Mucosa of descending colon (tissue), 3 donors: ENCODE data around the gene NES. TPM values are rescaled to one million over a fixed set of nuclear protein-coding genes. Genes with fewer than 3 reads are reported as not detected.

Experiments used
- ATAC-seq: fragments of 200-7000 bp; cut with Tn5 transposase; one replicate; pipeline ENCODE4 v1.9.1; 2020; ENCODE audit warnings: mild to moderate bottlenecking, moderate library complexity
- DNase-seq, 3 donors: peaks; one replicate each; pipeline ENCODE4 v3.0.0-alpha.2; 2020
- H3K36me3 ChIP-seq: fragments of 200-600 bp; one replicate; pipeline ENCODE4 v1.8.0; 2021; ENCODE audit warnings: low read depth, mild to moderate bottlenecking
- H3K4me1 ChIP-seq: fragments of 200-600 bp; one replicate; pipeline ENCODE4 v1.8.0; 2021; ENCODE audit warnings: low read depth, mild to moderate bottlenecking
- H3K4me3 ChIP-seq: fragments of 200-600 bp; one replicate; pipeline ENCODE4 v1.8.0; 2021; ENCODE audit warnings: mild to moderate bottlenecking
- H3K9me3 ChIP-seq: fragments of 200-600 bp; one replicate; pipeline ENCODE4 v1.8.0; 2021; ENCODE audit warnings: mild to moderate bottlenecking
- intact Hi-C, 2 donors: fragments of 100-400 bp; cut with DNase I in 1 of 2; cut with micrococcal nuclease in 1 of 2; formaldehyde crosslinking; loops; one replicate each; pipeline versions ENCODE4 v1.11.0 to v1.11.1; 2022; cut with DNase I, micrococcal nuclease
- total RNA-seq, 3 donors: library from RNA; stranded (reverse); fragmentation: NEBNext Ultra II Directional in 2 of 3; extraction: Animal tissue kit (Norgen Biotek cat#: 25700) in 2 of 3; gene quantifications; one replicate each; pipeline versions ENCODE4 v1.2.1 to v1.2.4, GENCODE V29; 2021 to 2023
- TF ChIP-seq, protein P1 (sequence below): fragments of 200-600 bp; IDR thresholded peaks from one replicate; pipeline ENCODE4 v1.8.0; 2022; ENCODE audit warnings: antibody characterized with exemption, mild to moderate bottlenecking
- donor health status: DM: no; HTN: no; CAD: no; lungs with moderate emphysema.
- donor health status: DM: no; HTN: no; CAD: no.
- donor health status: DM: no; HTN: yes; CAD: no.

NES gene
- total RNA-seq, 3 donors from 2014 or later, result 3.0 to 11.4 (median 6.4) TPM

DNA sequence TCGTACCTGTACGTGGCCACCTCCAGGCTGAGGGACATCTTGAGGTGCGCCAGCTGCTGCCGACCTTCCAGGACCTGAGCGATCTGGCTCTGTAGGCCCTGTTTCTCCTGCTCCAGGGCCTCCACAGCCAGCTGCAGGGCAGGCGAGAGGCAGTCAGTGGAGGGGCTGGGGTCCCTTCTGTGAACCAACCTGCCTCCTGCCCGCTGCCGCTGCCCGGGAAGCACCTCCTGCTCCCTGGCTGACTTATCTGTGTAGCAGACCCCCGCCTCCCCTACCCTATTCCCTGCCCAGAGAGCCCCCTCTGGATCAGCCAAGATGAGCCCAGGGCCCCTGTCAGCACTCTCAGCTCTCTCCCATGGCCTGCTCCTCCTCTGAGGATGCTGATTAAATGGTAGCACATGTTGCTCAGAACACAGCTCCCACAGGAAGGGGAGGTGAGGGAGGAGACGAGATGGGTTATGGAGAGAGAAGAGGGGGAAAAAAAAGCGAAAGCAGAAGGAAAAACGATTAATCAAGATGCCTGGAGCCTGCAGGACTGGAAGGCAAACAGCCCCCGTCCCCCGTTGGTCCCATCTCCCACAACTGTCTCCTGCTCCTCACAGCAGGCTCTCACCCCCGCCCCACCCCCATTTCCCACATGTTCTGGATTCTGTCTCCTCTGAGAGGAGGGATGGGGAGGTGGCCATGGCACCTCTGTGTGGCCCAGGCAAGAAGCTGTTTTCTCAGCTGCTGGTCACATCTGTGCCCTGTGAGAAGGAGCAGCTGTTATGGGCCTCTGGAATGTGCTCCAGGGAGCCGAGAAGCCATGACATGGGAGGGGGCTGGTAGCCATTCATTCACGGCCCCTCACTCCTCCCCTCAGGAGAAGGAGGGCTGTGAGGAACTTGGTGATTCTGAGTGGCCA lies 1.7 kb downstream of the NES start:
- TF ChIP-seq, protein P1, sequence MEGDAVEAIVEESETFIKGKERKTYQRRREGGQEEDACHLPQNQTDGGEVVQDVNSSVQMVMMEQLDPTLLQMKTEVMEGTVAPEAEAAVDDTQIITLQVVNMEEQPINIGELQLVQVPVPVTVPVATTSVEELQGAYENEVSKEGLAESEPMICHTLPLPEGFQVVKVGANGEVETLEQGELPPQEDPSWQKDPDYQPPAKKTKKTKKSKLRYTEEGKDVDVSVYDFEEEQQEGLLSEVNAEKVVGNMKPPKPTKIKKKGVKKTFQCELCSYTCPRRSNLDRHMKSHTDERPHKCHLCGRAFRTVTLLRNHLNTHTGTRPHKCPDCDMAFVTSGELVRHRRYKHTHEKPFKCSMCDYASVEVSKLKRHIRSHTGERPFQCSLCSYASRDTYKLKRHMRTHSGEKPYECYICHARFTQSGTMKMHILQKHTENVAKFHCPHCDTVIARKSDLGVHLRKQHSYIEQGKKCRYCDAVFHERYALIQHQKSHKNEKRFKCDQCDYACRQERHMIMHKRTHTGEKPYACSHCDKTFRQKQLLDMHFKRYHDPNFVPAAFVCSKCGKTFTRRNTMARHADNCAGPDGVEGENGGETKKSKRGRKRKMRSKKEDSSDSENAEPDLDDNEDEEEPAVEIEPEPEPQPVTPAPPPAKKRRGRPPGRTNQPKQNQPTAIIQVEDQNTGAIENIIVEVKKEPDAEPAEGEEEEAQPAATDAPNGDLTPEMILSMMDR, result no peak
- DNase-seq (no peak), ATAC-seq (no peak)

DNA sequence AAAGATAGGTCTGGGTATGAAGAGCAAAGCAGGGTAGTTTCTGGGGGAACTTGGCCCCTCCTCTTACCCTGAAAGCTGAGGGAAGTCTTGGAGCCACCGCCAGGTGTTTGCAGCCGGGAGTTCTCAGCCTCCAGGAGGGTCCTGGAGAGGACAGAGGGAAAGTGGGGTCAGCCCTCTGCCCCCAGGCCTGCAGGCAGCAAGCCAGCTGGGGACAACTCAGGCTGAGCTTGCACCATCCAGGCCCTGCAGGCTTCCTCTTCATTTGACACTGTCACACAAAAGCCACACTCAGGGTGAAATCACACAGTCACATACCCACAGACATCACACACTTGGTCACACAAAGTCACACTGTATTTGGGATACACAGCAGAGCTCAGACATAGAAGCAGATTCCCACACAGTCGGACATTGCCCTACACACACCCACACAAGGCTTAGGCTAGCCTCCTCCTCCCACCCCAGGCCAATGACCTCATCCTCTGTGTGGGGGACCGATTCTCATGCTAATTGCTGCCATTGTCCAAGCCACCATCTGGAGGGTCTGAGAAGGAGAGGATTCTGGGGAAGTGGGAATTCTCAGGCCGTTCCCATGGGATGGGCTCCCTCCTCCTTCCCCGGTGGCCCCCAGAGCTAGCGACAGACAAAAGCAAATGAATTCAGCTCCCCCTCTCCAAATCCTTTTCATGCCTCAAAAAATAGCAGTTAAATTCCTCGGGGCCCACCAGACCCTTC lies 3.7 kb downstream of the NES start:
- no peak for DNase-seq
- ATAC-seq, result no peak
- TF ChIP-seq, protein P1, result no peak
- Histone ChIP-seq H3K36me3 (no peaks in the 10 kb centered on the region), H3K4me1 (peaks cover 7% of the 10 kb centered on the region), H3K4me3 (no peak overlapping the region), H3K9me3 (no peaks in the 10 kb centered on the region)
- intact Hi-C loops, result no loop called here

More for the DNA sequence above, 1.7 kb downstream of the NES start:
- Histone ChIP-seq H3K4me1 (peaks cover 7% of the 10 kb centered on the region), H3K36me3 (no peaks in the 10 kb centered on the region), H3K9me3 (no peaks in the 10 kb centered on the region), H3K4me3 (no peak overlapping the region)
- intact Hi-C loops, result no loop called here

DNA sequence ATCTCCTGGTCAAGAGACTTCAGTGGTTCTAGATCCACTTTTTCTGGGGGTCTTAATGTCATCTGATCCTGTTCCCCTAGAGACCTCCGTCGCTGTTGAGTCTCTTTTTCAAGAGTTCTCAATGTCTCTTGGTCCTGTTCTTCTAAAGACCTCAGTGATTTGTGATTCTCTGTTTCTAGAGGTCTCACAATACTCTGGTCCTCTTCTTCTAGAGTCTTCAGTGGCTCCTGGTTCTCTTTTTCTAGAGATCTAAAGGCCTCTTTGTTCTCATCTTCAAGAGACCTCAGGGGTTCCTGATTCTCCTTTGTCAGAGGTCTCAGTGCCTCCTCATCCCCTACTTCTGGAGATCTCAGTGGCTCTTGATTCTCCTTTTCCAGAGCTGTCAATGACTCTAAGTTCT lies 5.4 kb downstream of the NES start:
- H3K36me3 ChIP-seq, result no peaks in the 10 kb centered on the region
- no peak for DNase-seq
- intact Hi-C loops, result no loop called here
- TF ChIP-seq, protein P1, result no peak
- no peak overlapping the region for H3K4me3 ChIP-seq
- no peak for ATAC-seq
- H3K4me1 ChIP-seq, result peaks cover 4% of the 10 kb centered on the region
- no peaks in the 10 kb centered on the region for H3K9me3 ChIP-seq

DNA sequence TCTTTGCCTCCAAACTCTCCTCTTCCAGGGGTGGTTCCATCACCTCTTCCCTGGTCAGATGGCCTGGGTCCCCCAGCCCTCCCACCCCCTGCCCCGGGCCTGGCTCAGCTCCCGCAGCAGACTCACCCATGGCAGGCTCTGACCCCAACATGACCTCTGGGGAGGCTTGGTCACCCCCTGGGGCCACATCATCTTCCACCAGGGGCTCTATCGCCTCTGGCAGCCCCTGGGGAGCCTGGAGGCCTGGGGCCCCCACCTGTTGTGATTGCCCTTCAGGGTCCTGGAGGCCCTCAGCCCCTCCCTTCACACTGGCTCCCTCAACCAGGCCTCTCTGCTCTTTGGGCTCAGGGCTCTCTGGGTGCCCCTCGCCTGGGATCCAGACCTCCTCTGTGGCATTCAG lies 6.4 kb downstream of the NES start:
- intact Hi-C loops, result no loop called here
- Histone ChIP-seq H3K4me1 (no peaks in the 10 kb centered on the region), H3K36me3 (no peaks in the 10 kb centered on the region), H3K4me3 (no peak overlapping the region), H3K9me3 (no peaks in the 10 kb centered on the region)
- TF ChIP-seq, protein P1, result no peak
- ATAC-seq (no peak), DNase-seq (no peak)

DNA sequence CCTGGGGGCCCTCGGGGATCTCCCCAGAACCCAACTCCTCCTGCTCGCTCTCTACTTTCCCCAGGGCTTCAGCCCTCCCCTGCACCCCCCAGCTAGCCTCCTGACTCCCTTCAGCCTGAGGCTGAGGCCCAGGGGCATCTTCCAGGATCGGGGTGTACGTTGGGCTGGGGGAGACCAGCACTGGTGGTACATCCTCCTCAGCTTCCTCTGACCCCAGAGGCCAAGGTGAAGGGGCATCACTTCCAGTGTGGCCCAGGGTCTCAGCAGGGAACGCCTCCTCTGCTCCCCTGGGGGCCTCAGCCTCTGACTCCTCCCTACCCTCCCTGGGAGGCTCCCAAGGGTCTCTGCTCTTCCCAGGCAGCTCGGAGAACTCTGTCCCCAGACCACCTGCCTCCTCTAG lies 6.8 kb downstream of the NES start:
- Histone ChIP-seq H3K9me3 (no peaks in the 10 kb centered on the region), H3K4me1 (peaks cover 2% of the 10 kb centered on the region), H3K4me3 (no peak overlapping the region), H3K36me3 (no peaks in the 10 kb centered on the region)
- TF ChIP-seq, protein P1, result no peak
- intact Hi-C loops, result no loop called here
- DNase-seq, result peak in 1 of 3 donors; percentile 13
- ATAC-seq, result no peak
